NCI-H460 (cell line): ENCODE data around the gene XPC. TPM values are rescaled to one million over a fixed set of nuclear protein-coding genes. Genes with fewer than 3 reads are reported as not detected.
"Not testable (repeated sequence)": the region's sequence is repeated elsewhere in the genome, so short reads cannot be mapped to it uniquely, and the experiment has no call there.

Experiments used
- DNase-seq: peaks from one replicate; pipeline ENCODE4 v3.0.0-alpha.2; 2016; ENCODE audit warnings: low read depth; ENCODE audit errors: extremely low read depth
- polyA plus RNA-seq: library from polyadenylated mRNA; depleted of rRNA; stranded (reverse); fragments of >200 nt; gene quantifications from 2 replicates; pipeline ENCODE4 v1.2.3, GENCODE V29; 2014; cell fraction: nucleus; rRNA removed
- total RNA-seq: library from RNA; depleted of rRNA; stranded (reverse); fragments of >200 nt; shearing (Covaris generic); gene quantifications from 2 replicates; pipeline ENCODE4 v1.2.3, GENCODE V29; 2014; rRNA removed

The XPC gene
- total RNA-seq: 33.8 and 38.9 TPM in 2 replicates
- 26.2 and 31.5 TPM in 2 replicates for polyA plus RNA-seq

- DNase-seq: peak; percentile 98
Measured at GRCh38 chr3:14178247-14179113, at the start of gene XPC, which contains the start of gene LSM3. Gene XPC (minus strand): TSS chr3:14178601. CDS start chr3:14178568, 33 bp downstream. Gene LSM3 (plus strand): TSS chr3:14178817. CDS start chr3:14178861, 44 bp downstream.

- no peak for DNase-seq
Measured at GRCh38 chr3:14227856-14228255, 49.5 kb upstream of the XPC start.

- not testable (repeated sequence) for DNase-seq
Measured at GRCh38 chr3:14226351-14226750, 48.0 kb upstream of the XPC start.

- DNase-seq: no peak
Measured at GRCh38 chr3:14225421-14225820, 47.0 kb upstream of the XPC start.

GRCh38 chr3:14224895-14225294, 46.5 kb upstream of the XPC start:
- no peak for DNase-seq

- DNase-seq: no peak
Measured at GRCh38 chr3:14223595-14223994, 45.2 kb upstream of the XPC start.

GRCh38 chr3:14222900-14223594, 44.6 kb upstream of the XPC start:
- DNase-seq: no peak

- no peak for DNase-seq
Measured at GRCh38 chr3:14222457-14222856, 44.1 kb upstream of the XPC start.

GRCh38 chr3:14221902-14222301, 43.5 kb upstream of the XPC start:
- no peak for DNase-seq

- DNase-seq: no peak
Measured at GRCh38 chr3:14220933-14221332, 42.5 kb upstream of the XPC start.

- no peak for DNase-seq
Measured at GRCh38 chr3:14218355-14218754, 40.0 kb upstream of the XPC start.

GRCh38 chr3:14216257-14217048, 38.1 kb upstream of the XPC start:
- DNase-seq: peak; percentile 60

- DNase-seq: no peak
Measured at GRCh38 chr3:14214764-14215163, 36.4 kb upstream of the XPC start.

GRCh38 chr3:14213066-14213774, 34.8 kb upstream of the XPC start:
- no peak for DNase-seq

GRCh38 chr3:14212032-14212431, 33.6 kb upstream of the XPC start:
- no peak for DNase-seq

GRCh38 chr3:14211621-14212020, 33.2 kb upstream of the XPC start:
- DNase-seq: no peak

- DNase-seq: no peak
Measured at GRCh38 chr3:14210843-14211594, 32.6 kb upstream of the XPC start.

- DNase-seq: no peak
Measured at GRCh38 chr3:14210290-14210688, 31.9 kb upstream of the XPC start.

GRCh38 chr3:14209581-14210289, 31.3 kb upstream of the XPC start:
- no peak for DNase-seq
